Stimulated activated CD8-positive, alpha-beta memory T cell treated with anti-CD3 and anti-CD28 coated beads, Interleukin-4, amount 100 ng/mL, for 4 hours (primary cell): ENCODE measurements around the gene OR52I1.

Source experiments
- DNase-seq, 2 donors: peaks; one replicate each; pipeline ENCODE4 v3.0.0-alpha.2; 2020; ENCODE audit warnings: low read depth in 2 of 2, low spot score in 1 of 2

The OR52I1 gene

GRCh38 chr11:4610258-4610935 is 16.6 kb downstream of the OR52I1 start:
- DNase-seq: no peak

DNA sequence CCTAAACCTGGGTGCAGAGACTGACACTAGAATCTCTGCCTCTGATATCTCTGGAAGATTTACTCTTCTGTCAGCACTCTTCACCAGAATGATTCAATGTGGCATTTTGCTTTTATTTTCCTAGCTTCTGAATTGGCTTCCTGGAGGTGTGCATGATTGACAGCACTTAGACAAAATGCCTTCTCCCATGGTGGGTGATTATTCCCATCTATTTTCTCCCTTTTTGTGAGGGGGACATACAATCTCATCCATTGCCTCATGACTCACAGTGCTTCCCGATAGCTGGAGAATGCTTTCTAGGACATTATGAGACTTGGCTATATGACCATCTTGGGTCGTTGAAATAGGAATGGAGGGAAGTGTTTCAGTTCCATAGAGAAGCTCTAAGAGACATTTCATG is 18.1 kb downstream of the OR52I1 start:
- DNase-seq: no peak

DNA sequence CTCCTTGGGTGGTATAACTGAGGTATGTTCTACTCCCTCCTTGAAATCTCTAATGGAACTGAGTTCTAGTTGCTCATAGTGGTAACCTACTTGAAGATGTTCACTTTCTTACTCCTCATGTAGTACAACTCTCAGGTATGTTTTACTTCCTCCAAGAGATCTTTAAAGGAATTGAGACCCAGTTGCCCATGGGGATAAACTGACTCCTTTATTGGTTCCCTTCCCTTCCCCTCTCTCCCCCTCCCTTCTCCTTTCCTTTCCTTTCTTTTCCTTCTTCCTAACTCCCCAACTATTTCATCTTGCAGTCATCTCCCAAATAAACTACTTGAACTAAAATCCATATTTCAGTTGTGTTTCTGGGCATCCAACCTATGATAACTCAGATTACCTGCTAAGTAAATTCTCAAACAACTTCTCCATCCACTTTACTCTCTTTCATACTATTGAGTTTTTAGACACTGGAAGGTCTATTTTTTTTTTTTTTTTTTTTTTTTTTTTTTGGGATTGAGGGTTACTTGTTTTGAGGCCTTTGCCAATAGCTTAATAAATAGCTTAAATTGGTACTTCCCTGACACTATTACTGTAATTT is 22.1 kb downstream of the OR52I1 start:
- no peak for DNase-seq

DNA sequence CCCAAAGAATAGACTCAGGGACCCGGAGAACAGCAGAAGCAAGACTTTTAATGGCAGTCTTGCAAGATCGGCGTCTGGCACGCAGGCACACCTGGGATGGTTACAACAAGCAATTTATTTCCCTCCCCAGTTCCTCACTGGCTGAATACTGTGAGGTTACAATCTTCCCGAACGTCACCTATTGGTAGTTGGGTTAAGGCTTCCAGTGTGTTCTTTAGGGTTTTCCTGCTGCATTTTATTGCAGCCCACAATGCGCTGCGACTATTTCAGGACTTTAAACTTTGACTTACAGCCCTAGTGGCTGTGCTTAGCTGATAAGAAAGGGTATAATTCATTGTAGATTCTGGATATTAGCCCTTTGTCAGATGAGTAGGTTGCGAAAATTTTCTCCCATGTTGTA is 25.7 kb downstream of the OR52I1 start:
- DNase-seq: no peak

DNA sequence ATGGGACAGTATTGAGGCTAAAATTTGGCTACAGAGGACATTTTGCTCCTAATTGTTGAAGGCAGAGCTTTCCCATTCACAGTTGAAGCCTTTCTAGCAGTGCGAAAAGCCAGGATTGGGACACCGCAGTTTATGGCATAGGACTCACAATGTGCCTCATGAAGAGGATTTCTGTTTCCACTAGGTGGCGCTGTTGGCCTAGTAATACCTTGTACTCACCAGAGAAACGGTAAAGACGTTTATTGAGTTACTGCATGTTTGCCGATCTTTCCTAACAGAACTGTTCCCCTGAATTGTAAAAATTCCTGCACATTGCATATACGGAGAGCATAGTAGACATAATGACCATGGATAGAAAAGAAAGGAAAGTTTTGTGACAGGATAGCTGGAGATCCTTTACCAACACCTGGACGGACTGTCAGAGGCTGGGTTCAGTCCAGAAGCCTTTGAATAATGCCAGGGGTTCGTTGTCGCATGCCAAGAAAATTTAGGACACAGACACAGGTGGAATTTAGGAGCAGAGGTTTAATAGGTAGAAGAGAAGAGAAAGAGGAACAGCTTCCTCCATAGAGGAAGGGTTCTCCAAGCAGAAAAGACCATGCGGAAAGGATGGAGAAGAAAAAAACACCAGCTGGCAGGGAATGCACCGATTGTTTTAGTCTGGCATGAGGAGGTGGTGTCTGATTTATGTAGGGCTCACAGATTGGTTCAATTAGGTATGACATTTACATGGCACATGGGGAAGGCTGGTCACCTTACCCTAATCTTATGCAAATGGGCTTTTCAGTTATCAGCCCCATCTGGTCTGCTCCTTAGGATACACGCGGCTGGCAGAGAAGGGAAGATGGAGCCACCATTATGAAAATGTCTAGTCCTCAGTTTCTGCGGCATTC is 32.6 kb downstream of the OR52I1 start:
- no peak for DNase-seq

GRCh38 chr11:4636136-4636535 is 42.3 kb downstream of the OR52I1 start:
- DNase-seq: no peak

GRCh38 chr11:4636962-4637661 is 43.3 kb downstream of the OR52I1 start, which contains the start of gene OR51D1:
OR51D1 (plus strand) TSS chr11:4637477; CDS start chr11:4639791, 2,314 bp downstream.
- peak; percentile 25 to 30 for DNase-seq

GRCh38 chr11:4637662-4638047 is 43.8 kb downstream of the OR52I1 start:
- DNase-seq: no peak

DNA sequence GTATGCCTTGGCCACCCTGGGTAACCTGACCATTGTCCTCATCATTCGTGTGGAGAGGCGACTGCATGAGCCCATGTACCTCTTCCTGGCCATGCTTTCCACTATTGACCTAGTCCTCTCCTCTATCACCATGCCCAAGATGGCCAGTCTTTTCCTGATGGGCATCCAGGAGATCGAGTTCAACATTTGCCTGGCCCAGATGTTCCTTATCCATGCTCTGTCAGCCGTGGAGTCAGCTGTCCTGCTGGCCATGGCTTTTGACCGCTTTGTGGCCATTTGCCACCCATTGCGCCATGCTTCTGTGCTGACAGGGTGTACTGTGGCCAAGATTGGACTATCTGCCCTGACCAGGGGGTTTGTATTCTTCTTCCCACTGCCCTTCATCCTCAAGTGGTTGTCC is 46.1 kb downstream of the OR52I1 start:
- no peak for DNase-seq

DNA sequence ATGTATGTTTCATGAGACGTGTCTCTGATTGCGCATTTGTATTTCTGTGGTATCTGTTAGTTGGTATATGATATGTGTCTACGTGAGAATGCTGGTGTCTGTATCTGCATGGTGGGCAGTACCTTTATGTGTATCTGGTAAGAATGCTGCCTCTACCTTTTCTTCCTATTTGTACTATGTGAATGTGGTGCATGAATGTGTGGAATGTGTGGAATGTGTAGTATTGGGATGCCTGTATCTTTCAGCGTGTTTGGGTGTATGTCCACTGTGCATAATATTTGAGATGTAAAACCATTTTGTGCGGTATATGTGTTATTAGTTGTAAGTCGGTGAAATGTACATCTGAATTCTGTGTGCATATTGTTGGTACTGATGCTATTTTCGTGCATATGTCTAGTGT is 47.7 kb downstream of the OR52I1 start:
- DNase-seq: no peak

DNA sequence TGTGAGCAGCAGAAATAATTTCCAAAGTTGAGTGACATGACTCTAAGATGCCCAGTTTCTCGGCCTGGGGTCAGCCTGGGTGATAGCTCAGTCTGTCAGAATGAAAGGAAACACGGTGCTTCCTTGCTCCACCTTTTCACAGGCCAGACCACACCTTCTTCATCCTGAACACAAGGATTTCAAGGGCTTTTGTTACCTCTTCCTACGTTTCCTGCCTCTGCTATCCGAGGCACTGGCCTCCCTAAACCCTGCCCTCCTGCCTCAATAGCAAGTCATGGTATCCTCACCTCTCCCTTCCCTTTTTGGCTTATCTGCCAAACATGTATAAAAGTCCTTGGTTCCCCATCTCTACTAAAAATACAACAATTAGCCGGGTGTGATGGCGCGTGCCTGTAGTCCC is 48.2 kb downstream of the OR52I1 start:
- no peak for DNase-seq

DNA sequence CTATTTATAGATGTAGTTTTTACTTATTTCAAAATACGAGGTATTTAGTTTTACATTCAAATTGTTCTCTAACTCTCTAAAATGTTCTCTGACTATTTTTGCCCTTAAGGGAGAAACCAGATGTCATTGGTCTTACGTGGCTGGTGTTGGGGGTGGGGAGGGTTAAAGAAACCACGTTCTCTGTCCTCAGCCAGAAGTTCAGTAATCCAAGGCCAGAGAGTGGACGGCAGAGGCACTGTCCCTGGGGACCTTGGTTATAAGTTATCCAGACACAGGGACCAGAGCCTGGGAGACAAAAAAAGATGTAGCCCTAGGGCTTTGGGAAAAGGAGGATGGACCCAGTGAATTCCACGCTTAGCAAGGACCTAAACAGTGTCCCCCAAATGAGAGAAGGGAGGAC is 49.2 kb downstream of the OR52I1 start:
- no peak for DNase-seq

GRCh38 chr11:4643682-4644081 is 49.8 kb downstream of the OR52I1 start, which contains the start of gene OR51E1:
OR51E1 (plus strand) TSS chr11:4643982; CDS start chr11:4652527, 8,545 bp downstream.
- DNase-seq: no peak

DNA sequence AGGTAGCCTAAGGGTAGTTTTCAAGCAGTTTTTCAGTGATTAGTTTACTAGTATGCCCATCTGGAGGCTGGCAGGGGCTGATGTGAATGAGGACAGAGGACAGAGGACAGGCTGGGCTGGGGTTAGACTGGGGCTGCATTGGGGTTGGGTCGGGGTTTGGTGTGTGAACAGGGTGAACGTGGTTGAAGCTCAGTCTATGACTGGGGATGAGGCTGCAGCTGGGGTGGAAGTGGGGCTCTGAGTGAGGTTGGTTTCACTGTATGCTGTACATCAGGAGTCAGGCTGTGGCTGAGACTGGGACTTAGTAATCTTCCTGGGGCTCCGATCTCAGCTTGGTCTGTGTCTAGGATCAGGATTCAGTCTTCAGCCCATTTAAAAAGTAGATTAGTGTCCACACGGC is 50.4 kb downstream of the OR52I1 start:
- no peak for DNase-seq
